Measurements from ENCODE around the gene TMEM240. TPM values are rescaled to one million over a fixed set of nuclear protein-coding genes. Genes with fewer than 3 reads are reported as not detected.

The TMEM240 gene
- total RNA-seq, 4 donors from 2014 or later, result 3.6 TPM; not detected in 3

- TF ChIP-seq, protein P1, sequence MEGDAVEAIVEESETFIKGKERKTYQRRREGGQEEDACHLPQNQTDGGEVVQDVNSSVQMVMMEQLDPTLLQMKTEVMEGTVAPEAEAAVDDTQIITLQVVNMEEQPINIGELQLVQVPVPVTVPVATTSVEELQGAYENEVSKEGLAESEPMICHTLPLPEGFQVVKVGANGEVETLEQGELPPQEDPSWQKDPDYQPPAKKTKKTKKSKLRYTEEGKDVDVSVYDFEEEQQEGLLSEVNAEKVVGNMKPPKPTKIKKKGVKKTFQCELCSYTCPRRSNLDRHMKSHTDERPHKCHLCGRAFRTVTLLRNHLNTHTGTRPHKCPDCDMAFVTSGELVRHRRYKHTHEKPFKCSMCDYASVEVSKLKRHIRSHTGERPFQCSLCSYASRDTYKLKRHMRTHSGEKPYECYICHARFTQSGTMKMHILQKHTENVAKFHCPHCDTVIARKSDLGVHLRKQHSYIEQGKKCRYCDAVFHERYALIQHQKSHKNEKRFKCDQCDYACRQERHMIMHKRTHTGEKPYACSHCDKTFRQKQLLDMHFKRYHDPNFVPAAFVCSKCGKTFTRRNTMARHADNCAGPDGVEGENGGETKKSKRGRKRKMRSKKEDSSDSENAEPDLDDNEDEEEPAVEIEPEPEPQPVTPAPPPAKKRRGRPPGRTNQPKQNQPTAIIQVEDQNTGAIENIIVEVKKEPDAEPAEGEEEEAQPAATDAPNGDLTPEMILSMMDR (IDR thresholded peaks at IDR 0.05), result peak in 2 of 6 experiments; percentile 12 to 30
- peak; percentile 95 to 96 for TF ChIP-seq POLR2A (IDR thresholded peaks at IDR 0.05)
- Histone ChIP-seq H3K27ac (peak within 1 kb of the TSS; percentile 93 to 100 (median 98)), H3K4me3 (peak within 1 kb of the TSS; percentile 83 to 100 (median 98))
Measured at GRCh38 chr1:1574721-1575537, 34.5 kb upstream of the TMEM240 start, which contains the start of gene SSU72. Gene SSU72 (minus strand): TSS chr1:1574863. CDS start chr1:1574557, 306 bp downstream.

DNA sequence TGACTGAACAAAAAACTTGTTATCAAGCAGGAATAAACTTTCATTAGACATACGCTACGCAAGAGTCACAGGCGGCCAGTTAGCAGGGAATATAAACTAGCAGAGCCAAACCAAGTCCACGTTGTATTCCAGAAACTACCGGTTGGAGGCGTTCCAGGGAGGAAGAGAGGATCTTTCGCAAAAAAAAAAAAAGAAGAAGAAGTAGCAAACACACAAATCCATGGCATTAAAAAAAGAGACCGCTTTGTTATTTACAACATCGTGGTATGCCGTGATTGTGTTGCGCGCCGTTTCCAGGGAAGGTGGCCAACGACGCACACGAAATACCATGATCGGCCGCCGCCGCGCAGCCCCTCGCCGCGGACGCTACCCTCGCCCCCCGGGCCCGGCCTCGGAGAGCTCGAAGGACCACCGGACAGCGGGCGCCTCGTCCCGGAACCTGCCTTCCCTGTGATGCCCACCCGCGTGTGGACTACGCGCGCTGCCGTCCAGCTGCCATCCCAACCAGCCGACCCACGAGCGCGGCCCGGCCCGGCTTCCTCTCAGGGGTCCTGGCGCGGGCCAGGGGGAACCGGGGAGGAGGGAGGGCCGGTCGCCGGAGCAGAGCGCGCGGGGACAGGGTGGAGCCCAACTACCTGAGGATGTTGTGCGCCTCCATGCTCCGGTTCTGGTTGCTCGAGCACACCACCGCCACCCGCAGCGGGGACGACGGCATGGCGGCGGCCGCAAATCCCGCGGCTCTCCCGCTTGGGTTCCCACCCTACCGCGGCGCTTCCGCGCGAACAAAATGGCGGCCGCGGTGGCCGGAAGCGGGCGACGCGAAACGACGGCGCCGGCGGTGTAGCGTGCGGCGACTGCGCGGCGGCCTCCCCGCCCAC, 33.7 kb upstream of the TMEM240 start:
- no peak for TF ChIP-seq POLR2A (IDR thresholded peaks at IDR 0.05)
- TF ChIP-seq, protein P1 (IDR thresholded peaks at IDR 0.05), result peak in 3 of 6 experiments; percentile 19 to 38 (median 23)
- Histone ChIP-seq H3K36me3 (peaks cover 0 to 12% (median 0%) of the 10 kb centered on the region in 3 donors), H3K9me3 (no peaks in the 10 kb centered on the region), H3K4me3 (peak overlapping the region; percentile 83 to 100 (median 98)), H3K4me1 (peaks cover 0 to 45% (median 0%) of the 10 kb centered on the region in 4 donors), H3K27ac (peak overlapping the region; percentile 93 to 100 (median 98)), H3K27me3 (no peaks in the 10 kb centered on the region)
- DNase-seq, result peak in 2 of 3 donors; percentile 39 to 77

More at GRCh38 chr1:1574721-1575537, 34.5 kb upstream of the TMEM240 start, which contains the start of gene SSU72:
- DNase-seq, result peak; percentile 91 to 97 (median 95)
- peaks cover 0 to 41% (median 0%) of the 10 kb centered on the region in 4 donors for H3K4me1 ChIP-seq
- H3K36me3 ChIP-seq, result peaks cover 0 to 7% (median 0%) of the 10 kb centered on the region in 3 donors
- no peaks in the 10 kb centered on the region for H3K27me3 ChIP-seq
- no peaks in the 10 kb centered on the region for H3K9me3 ChIP-seq

- H3K27ac ChIP-seq, result no peak overlapping the region
- no peak for TF ChIP-seq POLR2A (IDR thresholded peaks at IDR 0.05)
- TF ChIP-seq, protein P1 (IDR thresholded peaks at IDR 0.05), result no peak
- peaks cover 0 to 47% (median 0%) of the 10 kb centered on the region in 4 donors for H3K4me1 ChIP-seq
- DNase-seq, result no peak
- peaks cover 0 to 28% (median 0%) of the 10 kb centered on the region in 3 donors for H3K36me3 ChIP-seq
- H3K27me3 ChIP-seq, result no peaks in the 10 kb centered on the region
- H3K4me3 ChIP-seq, result no peak overlapping the region
- H3K9me3 ChIP-seq, result no peaks in the 10 kb centered on the region
Measured at GRCh38 chr1:1569341-1569740, 28.9 kb upstream of the TMEM240 start.

GRCh38 chr1:1567891-1568291, 27.5 kb upstream of the TMEM240 start:
- TF ChIP-seq POLR2A (IDR thresholded peaks at IDR 0.05), result no peak
- TF ChIP-seq, protein P1 (IDR thresholded peaks at IDR 0.05), result no peak
- H3K4me3 ChIP-seq, result no peak overlapping the region
- no peak for DNase-seq
- H3K9me3 ChIP-seq, result no peaks in the 10 kb centered on the region
- H3K4me1 ChIP-seq, result peaks cover 0 to 38% (median 0%) of the 10 kb centered on the region in 4 donors
- H3K27me3 ChIP-seq, result no peaks in the 10 kb centered on the region
- H3K27ac ChIP-seq, result no peak overlapping the region
- H3K36me3 ChIP-seq, result peaks cover 0 to 43% (median 0%) of the 10 kb centered on the region in 3 donors

- H3K4me3 ChIP-seq, result no peak overlapping the region
- H3K4me1 ChIP-seq, result peaks cover 0 to 32% (median 0%) of the 10 kb centered on the region in 4 donors
- no peak overlapping the region for H3K27ac ChIP-seq
- H3K9me3 ChIP-seq, result no peaks in the 10 kb centered on the region
- TF ChIP-seq POLR2A (IDR thresholded peaks at IDR 0.05), result no peak
- TF ChIP-seq, protein P1 (IDR thresholded peaks at IDR 0.05), result no peak
- peaks cover 0 to 48% (median 0%) of the 10 kb centered on the region in 3 donors for H3K36me3 ChIP-seq
- no peaks in the 10 kb centered on the region for H3K27me3 ChIP-seq
- DNase-seq, result no peak
Measured at GRCh38 chr1:1567152-1567875, 26.9 kb upstream of the TMEM240 start.

All from Peyer's patch (tissue), 4 donors.